ENCODE results near the gene SLC37A1. TPM values are rescaled to one million over a fixed set of nuclear protein-coding genes. Genes with fewer than 3 reads are reported as not detected.
A peak's percentile ranks its signal among the peaks of the same experiment; 100 is the strongest.

Gene SLC37A1
- total RNA-seq, 1 donor from 2014 or later: 24.8 TPM

DNA sequence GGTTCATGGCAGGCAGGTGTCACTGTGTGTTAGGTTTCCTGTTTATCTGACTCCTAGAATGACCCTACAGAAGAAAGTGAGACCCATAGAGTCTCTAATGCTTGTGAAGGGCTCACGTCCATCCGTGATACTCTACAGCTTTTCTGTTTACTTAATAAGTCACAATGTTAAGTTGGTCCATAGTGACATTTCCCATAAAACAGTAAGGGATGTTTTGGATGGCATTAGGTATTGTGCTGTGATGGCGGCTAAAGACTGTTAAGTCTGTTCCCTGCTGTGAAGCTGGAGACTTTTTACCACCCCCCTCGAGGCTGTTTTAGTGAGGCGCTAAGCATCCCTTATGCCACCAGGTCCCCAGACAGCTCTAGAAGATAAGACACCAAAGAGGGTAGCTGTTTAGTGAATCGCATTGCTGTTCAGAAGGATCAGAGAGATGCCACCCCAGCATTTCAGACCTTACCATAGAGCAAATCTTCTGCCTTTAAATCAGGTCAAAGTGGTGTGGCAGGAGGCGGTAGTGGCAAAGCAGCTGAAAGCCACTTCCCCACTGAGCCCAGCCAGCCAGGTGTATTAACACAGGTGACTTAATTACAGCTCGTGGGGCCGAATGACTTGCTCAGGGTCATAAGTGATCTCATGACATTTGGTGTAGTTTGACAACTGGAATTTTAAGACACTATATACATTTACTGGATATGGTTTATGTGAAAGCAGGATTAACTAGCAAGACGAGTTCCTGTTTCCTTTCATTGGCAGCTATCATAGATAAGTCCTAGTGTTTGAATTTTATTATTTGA is 25.0 kb downstream of the SLC37A1 start:
- Mint-ChIP-seq H3K27me3 (no peaks in the 10 kb centered on the region), H3K36me3 (peaks cover 9% of the 10 kb centered on the region), H3K4me3 (no peak overlapping the region), H3K4me1 (ENCODE audit: unreplicated experiment) (peaks cover 31% of the 10 kb centered on the region), H3K27ac (no peak overlapping the region), H3K9me3 (no peaks in the 10 kb centered on the region)
- TF ChIP-seq CTCF (conservative IDR thresholded peaks at IDR 0.05): no peak
- no peak for DNase-seq (ENCODE audit: extremely low spot score, unreplicated experiment)

GRCh38 chr21:42539342-42539741 is 25.7 kb downstream of the SLC37A1 start:
- DNase-seq (ENCODE audit: extremely low spot score, unreplicated experiment): no peak
- peaks cover 31% of the 10 kb centered on the region for H3K4me1 Mint-ChIP-seq (ENCODE audit: unreplicated experiment)
- peaks cover 9% of the 10 kb centered on the region for H3K36me3 Mint-ChIP-seq
- H3K27me3 Mint-ChIP-seq: no peaks in the 10 kb centered on the region
- H3K27ac Mint-ChIP-seq: no peak overlapping the region
- H3K4me3 Mint-ChIP-seq: no peak overlapping the region
- TF ChIP-seq CTCF (conservative IDR thresholded peaks at IDR 0.05): no peak
- H3K9me3 Mint-ChIP-seq: no peaks in the 10 kb centered on the region

- Mint-ChIP-seq H3K27me3 (no peaks in the 10 kb centered on the region), H3K27ac (no peak overlapping the region)
Measured at GRCh38 chr21:42539931-42540343, 26.3 kb downstream of the SLC37A1 start.

DNA sequence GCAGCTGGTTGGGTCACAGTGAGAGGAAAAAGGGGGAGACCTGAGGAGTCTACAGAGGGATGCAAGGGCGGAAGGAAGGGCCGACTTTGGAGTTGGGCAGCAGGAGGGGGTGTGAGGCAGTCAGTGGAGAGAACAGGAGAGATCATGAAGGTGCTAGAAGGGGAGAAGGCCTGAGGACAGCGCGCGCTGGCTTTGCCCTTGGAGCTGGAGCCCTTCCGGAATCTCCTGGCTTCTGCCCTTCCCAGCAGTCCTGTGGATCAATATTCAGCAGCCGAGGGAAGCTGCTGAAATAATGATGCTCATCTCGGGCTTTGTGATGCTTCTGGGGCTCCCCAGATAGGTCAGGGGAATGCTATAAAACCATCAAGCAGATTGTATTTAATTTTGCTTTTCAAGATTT is 26.7 kb downstream of the SLC37A1 start:
- H3K27ac Mint-ChIP-seq: no peak overlapping the region
- no peaks in the 10 kb centered on the region for H3K9me3 Mint-ChIP-seq
- peaks cover 25% of the 10 kb centered on the region for H3K4me1 Mint-ChIP-seq (ENCODE audit: unreplicated experiment)
- peaks cover 9% of the 10 kb centered on the region for H3K36me3 Mint-ChIP-seq
- no peak for TF ChIP-seq CTCF (conservative IDR thresholded peaks at IDR 0.05)
- H3K27me3 Mint-ChIP-seq: no peaks in the 10 kb centered on the region
- DNase-seq (ENCODE audit: extremely low spot score, unreplicated experiment): no peak
- H3K4me3 Mint-ChIP-seq: no peak overlapping the region

More at GRCh38 chr21:42539931-42540343, 26.3 kb downstream of the SLC37A1 start:
- TF ChIP-seq CTCF (conservative IDR thresholded peaks at IDR 0.05): peak; percentile 51
- H3K9me3 Mint-ChIP-seq: no peaks in the 10 kb centered on the region
- no peak overlapping the region for H3K4me3 Mint-ChIP-seq
- H3K36me3 Mint-ChIP-seq: peaks cover 9% of the 10 kb centered on the region
- DNase-seq (ENCODE audit: extremely low spot score, unreplicated experiment): no peak
- H3K4me1 Mint-ChIP-seq (ENCODE audit: unreplicated experiment): peaks cover 27% of the 10 kb centered on the region

DNA sequence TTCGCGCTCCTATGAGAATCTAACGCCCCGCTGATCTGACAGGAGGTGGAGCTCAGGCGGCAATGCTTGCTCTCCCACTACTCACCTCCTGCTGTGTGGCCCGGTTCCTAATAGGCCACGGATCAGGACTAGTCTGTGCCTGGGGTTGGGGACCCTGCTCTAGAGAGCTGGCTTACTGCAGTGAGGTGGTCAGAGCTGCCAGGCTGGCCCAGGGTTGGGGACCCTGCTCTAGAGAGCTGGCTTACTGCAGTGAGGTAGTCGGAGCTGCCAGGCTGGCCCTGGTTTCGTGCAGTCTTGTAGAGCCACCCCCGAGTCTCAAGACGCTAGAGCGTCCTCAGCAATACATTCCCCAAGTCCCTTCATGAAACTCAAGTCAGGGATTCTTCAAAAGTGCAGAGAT is 27.5 kb downstream of the SLC37A1 start:
- H3K9me3 Mint-ChIP-seq: no peaks in the 10 kb centered on the region
- DNase-seq (ENCODE audit: extremely low spot score, unreplicated experiment): no peak
- H3K36me3 Mint-ChIP-seq: peaks cover 11% of the 10 kb centered on the region
- no peak overlapping the region for H3K4me3 Mint-ChIP-seq
- no peak for TF ChIP-seq CTCF (conservative IDR thresholded peaks at IDR 0.05)
- H3K27me3 Mint-ChIP-seq: no peaks in the 10 kb centered on the region
- peaks cover 25% of the 10 kb centered on the region for H3K4me1 Mint-ChIP-seq (ENCODE audit: unreplicated experiment)
- H3K27ac Mint-ChIP-seq: no peak overlapping the region

Measured in type B pancreatic cell (in vitro differentiated cells).